B cell (primary cell): ENCODE data around the gene PROCR. TPM values are rescaled to one million over a fixed set of nuclear protein-coding genes. Genes with fewer than 3 reads are reported as not detected.
"Not testable (repeated sequence)": the region's sequence is repeated elsewhere in the genome, so short reads cannot be mapped to it uniquely, and the experiment has no call there.

Source experiments
- ATAC-seq: fragments of 200-7000 bp; cut with Tn5 transposase; one replicate; pipeline ENCODE4 v1.10.0; 2021; ENCODE audit warnings: low read depth, mild to moderate bottlenecking, moderate number of reproducible peaks, moderate library complexity
- CTCF ChIA-PET: fragments of 350-600 bp; sonication (Branson Sonifier 250); formaldehyde crosslinking; loops from one replicate; lab custom pipeline; 2021; ENCODE audit warnings: antibody characterized with exemption, inconsistent platforms; lab: Charles Lee
- POLR2A ChIA-PET: fragments of 350-600 bp; sonication (Branson Sonifier 250); formaldehyde crosslinking; loops from one replicate; lab custom pipeline; 2021; ENCODE audit warnings: antibody characterized with exemption; lab: Charles Lee
- DNase-seq: peaks from one replicate; pipeline ENCODE4 v3.0.0; 2013
- H2AFZ ChIP-seq: 2 replicates; pipeline ENCODE4 v1.6.1; 2012; ENCODE audit warnings: mild to moderate bottlenecking, low read depth, low read length; ENCODE audit not compliant: insufficient read depth, poor library complexity, severe bottlenecking
- H3K27ac ChIP-seq, 2 donors: 1 replicate in 1 of 2; 2 replicates in 1 of 2; pipeline ENCODE4 v1.5.1; 2012 to 2013; ENCODE audit warnings: low read length in 2 of 2, mild to moderate bottlenecking in 2 of 2, moderate library complexity in 1 of 2
- H3K27me3 ChIP-seq, 4 experiments: fragments of 200-600 bp in 1 of 4; sonication (generic) in 1 of 4; replicated peaks in 1 of 4; 1 replicate in 2 of 4; 2 replicates in 2 of 4; pipeline versions ENCODE4 v1.6.1 to v1.7.0; 2013 to 2016; ENCODE audit warnings: low read length in 3 of 4, mild to moderate bottlenecking in 2 of 4, mixed read lengths in 1 of 4, moderate library complexity in 1 of 4; ENCODE audit not compliant: insufficient read depth in 4 of 4, control insufficient read depth in 3 of 4; ENCODE audit errors: control extremely low read depth in 1 of 4
- H3K36me3 ChIP-seq, 2 experiments: replicated peaks in 1 of 2; 1 replicate in 1 of 2; 2 replicates in 1 of 2; pipeline versions ENCODE4 v1.6.1 to v1.7.1; 2013; ENCODE audit warnings: low read length in 1 of 2; ENCODE audit not compliant: insufficient read depth in 2 of 2, control insufficient read depth in 1 of 2; ENCODE audit errors: control extremely low read depth in 1 of 2, extremely low read depth in 1 of 2
- H3K4me1 ChIP-seq, 2 donors: fragments of 200-600 bp in 1 of 2; sonication (generic) in 1 of 2; 1 replicate in 1 of 2; 2 replicates in 1 of 2; pipeline versions ENCODE4 v1.5.1 to v1.6.1; 2013 to 2017; ENCODE audit warnings: low read length in 2 of 2; ENCODE audit not compliant: control insufficient read depth in 2 of 2, insufficient read depth in 2 of 2
- H3K4me2 ChIP-seq: replicated peaks from 2 replicates; pipeline ENCODE3; 2012; ENCODE audit warnings: mild to moderate bottlenecking, low read depth, low read length; ENCODE audit not compliant: poor library complexity, severe bottlenecking
- H3K4me3 ChIP-seq, 5 experiments: fragments of 200-600 bp in 1 of 5; sonication (generic) in 1 of 5; 1 replicate in 3 of 5; 2 replicates in 2 of 5; pipeline versions ENCODE4 v1.5.1 to v1.7.0; 2011 to 2016; ENCODE audit warnings: low read length in 4 of 5, mild to moderate bottlenecking in 4 of 5, low read depth in 2 of 5, control low read depth in 1 of 5, moderate library complexity in 1 of 5; ENCODE audit not compliant: insufficient read depth in 1 of 5; ENCODE audit errors: control extremely low read depth in 1 of 5, extremely low read depth in 1 of 5
- H3K79me2 ChIP-seq: fragments of 200-600 bp; sonication (generic); one replicate; pipeline ENCODE4 v1.6.0; 2016; ENCODE audit warnings: low read length; ENCODE audit not compliant: control insufficient read depth, insufficient read depth
- H3K9ac ChIP-seq: fragments of 200-600 bp; sonication (generic); 2 replicates; pipeline ENCODE4 v1.6.1; 2017; ENCODE audit warnings: mild to moderate bottlenecking, low read length, moderate library complexity
- H3K9me3 ChIP-seq, 3 donors: one replicate each; pipeline versions ENCODE4 v1.6.1 to v1.7.1; 2013; ENCODE audit warnings: low read length in 2 of 3; ENCODE audit not compliant: control insufficient read depth in 2 of 3, insufficient read depth in 1 of 3; ENCODE audit errors: control extremely low read depth in 1 of 3
- H4K20me1 ChIP-seq: 2 replicates; pipeline ENCODE4 v1.6.0; 2012; ENCODE audit warnings: mild to moderate bottlenecking, low read length; ENCODE audit not compliant: insufficient read depth, control insufficient read depth, poor library complexity, severe bottlenecking
- H3K27ac Mint-ChIP-seq: one replicate; pipeline ENCODE4 v1.8.0; 2021; ENCODE audit warnings: mixed read lengths
- H3K27me3 Mint-ChIP-seq: one replicate; pipeline ENCODE4 v1.8.0; 2021; ENCODE audit warnings: mixed read lengths
- H3K4me1 Mint-ChIP-seq: one replicate; pipeline ENCODE4 v1.8.0; 2021; ENCODE audit warnings: mixed read lengths
- H3K4me3 Mint-ChIP-seq: one replicate; pipeline ENCODE4 v1.8.0; 2021; ENCODE audit warnings: mixed read lengths
- H3K9me3 Mint-ChIP-seq: one replicate; pipeline ENCODE4 v1.8.0; 2022; ENCODE audit warnings: mixed read lengths; ENCODE audit not compliant: insufficient read depth
- EZH2 ChIP-seq: IDR thresholded peaks from 2 replicates; pipeline ENCODE4 v1.6.1; 2012; ENCODE audit warnings: borderline replicate concordance, low read depth, mild to moderate bottlenecking, moderate library complexity, low read length; ENCODE audit not compliant: insufficient read depth, poor library complexity, severe bottlenecking
- WGBS: methylation state at CpG from one replicate; pipeline ENCODE4 v1.1.5; 2013; ENCODE audit warnings: missing lambda C conversion rate; ENCODE audit not compliant: insufficient coverage; 5-methylcytosine and 5-hydroxymethylcytosine counted together
- intact Hi-C: fragments of 100-400 bp; cut with micrococcal nuclease; formaldehyde crosslinking; loops from one replicate; pipeline ENCODE4 v1.10.0; 2022
- polyA plus RNA-seq: library from polyadenylated mRNA; depleted of rRNA; stranded (reverse); fragments of >200 nt; gene quantifications from 2 replicates; pipeline ENCODE4 v1.2.3, GENCODE V29; 2012
- total RNA-seq, 2 donors: library from RNA; stranded (reverse); fragments of 120-200 nt in 1 of 2; gene quantifications; 1 replicate in 1 of 2; 2 replicates in 1 of 2; pipeline versions ENCODE4 v1.2.3 to v1.2.4, GENCODE V29; 2013 to 2022
- TF ChIP-seq, protein P1 (sequence below): fragments of 200-600 bp; IDR thresholded peaks from one replicate; pipeline ENCODE4 v1.8.0; 2022; ENCODE audit warnings: antibody characterized with exemption, mild to moderate bottlenecking

The PROCR gene
- total and polyA plus RNA-seq, 2 donors (not counting 1 experiment from before 2014, with no cell fraction given), result 0.30 to 0.57 TPM

DNA sequence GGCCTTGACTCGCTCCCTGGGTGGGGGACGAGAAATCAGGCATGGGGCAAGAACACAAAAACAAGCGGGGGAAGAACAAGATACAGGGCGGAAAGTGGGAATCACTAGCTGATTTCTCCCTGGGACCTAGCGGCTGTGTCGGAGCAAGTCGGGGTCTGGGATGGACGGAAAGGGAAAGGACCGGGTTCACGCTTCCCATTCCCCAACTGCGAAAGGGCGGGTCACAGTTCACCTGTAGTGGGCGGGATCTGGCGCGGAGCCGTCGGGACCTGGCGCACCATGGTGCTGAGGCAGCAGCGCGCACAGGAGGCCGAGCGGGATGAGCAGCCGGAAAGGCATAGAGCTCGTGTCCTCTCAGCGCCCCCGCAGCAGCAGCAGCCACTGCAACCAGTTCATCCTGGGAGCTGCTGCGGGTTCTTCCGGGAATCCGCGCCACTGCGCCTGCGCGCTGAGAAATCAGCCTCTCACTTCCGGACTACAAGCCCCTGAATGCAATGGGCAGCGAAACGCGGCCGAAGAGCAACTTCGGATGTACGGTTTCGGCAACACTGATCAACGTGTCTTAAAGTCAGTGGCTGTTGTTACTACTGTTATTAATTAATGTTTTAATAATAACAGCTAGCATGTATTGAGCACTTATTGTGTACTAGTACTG, 24.8 kb upstream of the PROCR start, which contains the start of gene EDEM2:
Gene EDEM2 (minus strand): TSS at position 417 of the 655 bp plus-strand sequence. CDS start 78 bp downstream, at position 339.
- POLR2A ChIA-PET, result interaction anchor here (0.7 kb wide), 1 partner anchor 131 kb away, joined by 3 read pairs; the partner anchor contains the start of gene MMP24OS
- Histone ChIP-seq H3K27ac (peak within 1 kb of the TSS; percentile 79 to 89), H3K4me2 (peak within 1 kb of the TSS; percentile 92), H3K36me3 (peaks cover 0 to 18% of the 10 kb centered on the region in 2 experiments), H3K9me3 (no peaks in the 10 kb centered on the region), H4K20me1 (peaks cover 19% of the 10 kb centered on the region), H3K27me3 (no peaks in the 10 kb centered on the region), H3K79me2 (peaks cover 30% of the 10 kb centered on the region), H3K9ac (peak within 1 kb of the TSS; percentile 71), H3K4me3 (peak within 1 kb of the TSS; percentile 69 to 94 (median 90)), H2AFZ (peak within 1 kb of the TSS; percentile 82), H3K4me1 (peaks cover 33 to 43% of the 10 kb centered on the region in 2 donors)
- no peaks in the 10 kb centered on the region for H3K9me3 Mint-ChIP-seq
- H3K4me1 Mint-ChIP-seq, result peaks cover 36% of the 10 kb centered on the region
- intact Hi-C loops, result loop anchor here (1.0 to 10.0 kb wide), 7 partner anchors 55 to 470 kb away; partner anchors contain the start of genes EIF6, ERGIC3, SPAG4 and TP53INP2
- peak; percentile 80 for ATAC-seq
- TF ChIP-seq EZH2, result no peak
- TF ChIP-seq, protein P1, sequence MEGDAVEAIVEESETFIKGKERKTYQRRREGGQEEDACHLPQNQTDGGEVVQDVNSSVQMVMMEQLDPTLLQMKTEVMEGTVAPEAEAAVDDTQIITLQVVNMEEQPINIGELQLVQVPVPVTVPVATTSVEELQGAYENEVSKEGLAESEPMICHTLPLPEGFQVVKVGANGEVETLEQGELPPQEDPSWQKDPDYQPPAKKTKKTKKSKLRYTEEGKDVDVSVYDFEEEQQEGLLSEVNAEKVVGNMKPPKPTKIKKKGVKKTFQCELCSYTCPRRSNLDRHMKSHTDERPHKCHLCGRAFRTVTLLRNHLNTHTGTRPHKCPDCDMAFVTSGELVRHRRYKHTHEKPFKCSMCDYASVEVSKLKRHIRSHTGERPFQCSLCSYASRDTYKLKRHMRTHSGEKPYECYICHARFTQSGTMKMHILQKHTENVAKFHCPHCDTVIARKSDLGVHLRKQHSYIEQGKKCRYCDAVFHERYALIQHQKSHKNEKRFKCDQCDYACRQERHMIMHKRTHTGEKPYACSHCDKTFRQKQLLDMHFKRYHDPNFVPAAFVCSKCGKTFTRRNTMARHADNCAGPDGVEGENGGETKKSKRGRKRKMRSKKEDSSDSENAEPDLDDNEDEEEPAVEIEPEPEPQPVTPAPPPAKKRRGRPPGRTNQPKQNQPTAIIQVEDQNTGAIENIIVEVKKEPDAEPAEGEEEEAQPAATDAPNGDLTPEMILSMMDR, result no peak
- peak within 1 kb of the TSS; percentile 94 for H3K27ac Mint-ChIP-seq
- WGBS, result under 1% methylated on average over 33 of the region's 42 CpGs
- DNase-seq, result peak; percentile 95
- peak within 1 kb of the TSS; percentile 96 for H3K4me3 Mint-ChIP-seq
- H3K27me3 Mint-ChIP-seq, result no peaks in the 10 kb centered on the region
- CTCF ChIA-PET, result interaction anchor here (2.2 to 4.2 kb wide), 2 partner anchors 52 to 62 kb away, joined by 23 to 34 read pairs; no protein-coding TSS in a partner anchor

DNA sequence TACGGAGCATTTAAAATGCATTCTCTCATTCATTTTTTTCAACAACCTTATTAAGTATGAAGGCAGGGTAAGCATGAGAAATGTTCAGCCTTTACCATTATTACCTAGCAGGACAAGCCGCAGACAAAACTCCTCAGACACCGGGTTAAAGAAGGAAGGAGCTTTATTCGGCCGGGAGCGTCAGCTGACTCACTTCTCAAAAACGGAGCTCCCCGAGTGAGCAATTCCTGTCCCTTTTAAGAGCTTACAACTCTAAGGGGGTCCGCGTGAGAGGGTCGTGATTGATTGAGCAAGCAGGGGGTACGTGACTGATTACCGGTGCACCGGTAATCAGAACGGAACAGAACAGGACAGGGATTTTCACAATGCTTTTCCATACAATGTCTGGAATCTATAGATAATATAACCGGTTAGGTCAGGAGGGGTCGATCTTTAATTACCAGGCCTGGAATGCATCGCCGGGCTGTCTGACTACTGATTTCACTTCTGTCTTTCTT, 24.2 kb upstream of the PROCR start:
- Histone ChIP-seq H3K36me3 (peaks cover 0 to 12% of the 10 kb centered on the region in 2 experiments), H3K4me3 (peak overlapping the region; percentile 69 to 94 (median 90)), H3K9ac (peak overlapping the region; percentile 71), H4K20me1 (peaks cover 19% of the 10 kb centered on the region), H3K4me1 (peaks cover 33 to 43% of the 10 kb centered on the region in 2 donors), H3K27ac (peak overlapping the region; percentile 79 to 89), H3K4me2 (peak overlapping the region; percentile 92), H3K79me2 (peaks cover 24% of the 10 kb centered on the region), H2AFZ (peak overlapping the region; percentile 82)
- Mint-ChIP-seq H3K27ac (peak overlapping the region; percentile 94), H3K4me1 (peaks cover 36% of the 10 kb centered on the region), H3K4me3 (peak overlapping the region; percentile 96)
- ATAC-seq, result peak; percentile 9
- DNase-seq, H3K9me3 ChIP-seq, H3K27me3 Mint-ChIP-seq, H3K27me3 ChIP-seq, POLR2A ChIA-PET, H3K9me3 Mint-ChIP-seq: not testable (repeated sequence)
- CTCF ChIA-PET, result interaction anchor here (2.2 to 4.2 kb wide), 2 partner anchors 52 to 61 kb away, joined by 23 to 34 read pairs; no protein-coding TSS in a partner anchor
- 0% methylated on average over 11 of the region's 19 CpGs for WGBS
- intact Hi-C loops, result loop anchor here (1.0 to 10.0 kb wide), 7 partner anchors 55 to 470 kb away; partner anchors contain the start of genes EIF6, ERGIC3, SPAG4 and TP53INP2
